HG03103 (cell line): ENCODE data around the gene BMF.
A peak's percentile ranks its signal among the peaks of the same experiment; 100 is the strongest.
"Not testable (repeated sequence)": the region's sequence is repeated elsewhere in the genome, so short reads cannot be mapped to it uniquely, and the experiment has no call there.

ENCODE experiments used
- ATAC-seq: cut with Tn5 transposase; IDR thresholded peaks from one replicate; pipeline ENCODE4 v1.9.1; 2021; ENCODE audit warnings: low read depth; ENCODE audit not compliant: unreplicated experiment

The BMF gene

DNA sequence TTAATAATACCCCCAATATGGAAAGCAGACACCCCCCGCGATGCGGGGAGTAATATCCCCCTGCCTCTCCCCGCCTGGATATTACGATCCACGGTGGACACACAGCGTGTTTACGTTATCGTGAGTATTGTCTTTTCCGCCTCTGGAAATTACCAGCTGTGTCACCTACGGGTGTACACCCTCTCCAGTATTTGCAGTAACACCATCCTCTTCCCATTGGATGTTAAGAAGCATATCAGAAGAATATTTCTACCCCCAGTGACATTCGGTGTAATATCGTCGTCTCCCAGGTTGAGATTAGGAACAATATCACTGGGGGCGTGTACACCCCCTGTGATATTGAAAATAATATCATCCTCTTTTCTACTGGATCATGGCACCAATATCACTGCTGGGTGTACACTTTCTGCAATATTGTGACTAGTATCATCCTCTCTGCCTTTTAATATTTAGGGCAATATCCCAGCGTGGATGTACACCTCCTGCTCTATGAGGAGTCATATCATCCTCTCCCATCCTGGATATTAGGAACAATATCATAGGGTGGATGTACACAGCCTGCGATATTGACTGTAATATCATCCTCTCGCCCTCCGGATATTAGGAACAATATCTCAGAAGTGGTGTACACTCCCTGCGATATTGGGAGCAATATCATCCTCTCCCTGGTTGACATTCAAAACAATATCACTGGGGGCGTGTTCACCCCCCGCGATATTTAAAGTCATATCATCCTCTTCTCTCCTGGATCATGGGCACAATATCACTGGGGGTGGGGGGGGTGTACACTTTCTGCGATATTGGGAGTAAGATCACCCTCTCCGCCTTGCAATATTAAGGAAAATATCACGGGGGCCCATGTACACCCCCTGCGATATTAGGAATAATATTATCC, 20.3 kb upstream of the BMF start:
- no peak for ATAC-seq

- no peak for ATAC-seq
Observed at GRCh38 chr15:40125950-40126349, 17.3 kb upstream of the BMF start.

GRCh38 chr15:40124807-40125285, 16.2 kb upstream of the BMF start:
- not testable (repeated sequence) for ATAC-seq

- ATAC-seq, result not testable (repeated sequence)
Observed at GRCh38 chr15:40124333-40124732, 15.7 kb upstream of the BMF start.

DNA sequence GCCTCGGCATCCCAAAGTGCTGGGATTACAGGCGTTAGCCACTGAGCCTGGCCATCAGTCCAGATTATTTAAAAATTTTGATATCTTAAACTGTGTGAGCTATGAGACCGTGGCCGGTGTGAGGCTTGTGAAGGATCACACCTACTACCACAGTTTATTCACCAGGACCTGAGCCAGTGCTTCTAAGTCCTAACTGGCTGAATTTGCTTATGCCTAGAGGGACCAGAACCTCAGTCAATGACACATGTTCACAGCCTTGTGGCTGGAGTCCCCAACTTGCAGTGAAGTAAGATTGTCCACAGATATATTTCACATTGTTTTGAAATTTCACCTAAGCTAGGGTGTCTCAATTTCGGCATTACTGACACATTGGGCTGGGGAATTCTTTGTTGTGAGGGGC, 15.2 kb upstream of the BMF start:
- not testable (repeated sequence) for ATAC-seq

DNA sequence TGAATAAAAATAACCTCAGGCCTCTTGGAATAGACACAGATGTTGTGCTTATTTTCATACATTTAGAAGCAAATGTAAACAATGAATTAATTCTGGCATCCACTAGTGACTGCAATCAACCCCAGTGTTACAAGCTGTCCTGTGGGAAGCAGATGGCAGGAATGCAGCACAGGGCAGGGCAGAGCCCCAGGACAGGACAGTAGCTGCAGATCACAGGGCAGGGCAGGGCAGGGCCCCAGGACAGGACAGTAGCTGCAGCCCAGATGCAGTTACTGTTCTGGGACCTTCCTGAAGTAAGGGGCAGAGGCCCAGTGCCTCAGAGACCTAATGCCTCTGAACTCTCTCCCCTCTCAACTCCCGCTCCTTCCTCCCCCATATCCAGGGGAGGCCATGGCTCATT, 14.3 kb upstream of the BMF start:
- ATAC-seq, result not testable (repeated sequence)

- no peak for ATAC-seq
Observed at GRCh38 chr15:40121911-40122638, 13.4 kb upstream of the BMF start.

DNA sequence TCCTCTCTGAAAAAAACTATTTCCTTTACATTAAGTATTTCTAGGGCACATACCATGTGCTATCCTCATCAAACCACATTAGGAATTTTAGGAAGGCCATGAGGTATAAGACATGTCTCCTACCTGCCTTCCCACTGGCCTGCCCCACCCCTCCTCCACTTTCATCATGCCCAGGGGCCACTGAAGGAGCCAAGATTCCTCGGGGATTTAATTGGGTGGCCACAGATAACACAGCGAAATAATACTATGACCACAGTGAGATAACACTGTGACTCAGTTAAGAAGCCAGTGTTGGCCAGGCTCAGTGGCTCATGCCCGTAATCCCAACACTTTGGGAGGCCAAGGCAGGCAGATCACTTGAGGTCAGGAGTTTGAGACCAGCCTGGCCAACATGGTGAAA, 9.8 kb upstream of the BMF start:
- no peak for ATAC-seq

- peak; percentile 90 for ATAC-seq
Observed at GRCh38 chr15:40115670-40116093, 7.0 kb upstream of the BMF start.

GRCh38 chr15:40115106-40115505, 6.4 kb upstream of the BMF start:
- not testable (repeated sequence) for ATAC-seq

DNA sequence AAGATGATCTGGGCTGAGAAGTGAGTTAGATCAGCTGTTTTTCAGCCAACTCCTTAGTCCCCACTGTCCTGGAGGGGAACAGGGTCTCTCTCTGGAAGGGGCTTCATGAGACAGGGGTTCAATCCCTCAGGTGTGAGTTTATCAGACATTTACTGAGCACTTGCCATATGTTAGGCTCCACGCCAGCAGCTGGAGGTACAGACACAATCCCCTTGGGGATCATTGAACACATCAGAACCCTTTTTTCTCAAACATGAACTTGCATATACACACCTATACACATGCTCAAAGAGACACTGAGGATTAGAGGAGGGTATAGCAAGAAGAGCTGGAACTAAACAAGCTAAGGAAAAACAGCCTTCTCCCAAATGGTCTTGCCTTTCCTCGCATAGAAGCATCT, 5.5 kb upstream of the BMF start:
- no peak for ATAC-seq

DNA sequence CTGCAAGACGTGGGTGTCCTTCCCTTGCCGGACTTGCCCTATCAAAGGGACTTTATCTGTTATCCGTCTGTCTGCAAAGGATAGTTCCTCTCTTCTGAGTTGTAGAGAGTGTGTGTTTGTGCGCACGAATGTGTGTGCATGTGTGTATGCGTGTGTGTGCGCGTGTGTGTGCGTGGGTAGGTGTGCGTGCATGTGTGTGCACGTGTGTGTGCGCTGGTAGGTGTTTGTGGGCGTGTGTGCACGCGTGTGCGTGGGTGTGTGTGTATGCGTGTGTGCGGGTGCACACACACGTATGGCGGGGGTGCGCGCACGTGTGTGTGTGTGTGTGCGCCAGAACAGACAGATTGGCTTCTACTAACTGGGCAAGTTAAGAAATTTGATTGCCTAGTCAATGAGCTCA, 4.1 kb upstream of the BMF start:
- no peak for ATAC-seq

GRCh38 chr15:40111888-40112287, 3.2 kb upstream of the BMF start:
- ATAC-seq, result no peak

- ATAC-seq, result no peak
Observed at GRCh38 chr15:40110866-40111550, 2.3 kb upstream of the BMF start.

DNA sequence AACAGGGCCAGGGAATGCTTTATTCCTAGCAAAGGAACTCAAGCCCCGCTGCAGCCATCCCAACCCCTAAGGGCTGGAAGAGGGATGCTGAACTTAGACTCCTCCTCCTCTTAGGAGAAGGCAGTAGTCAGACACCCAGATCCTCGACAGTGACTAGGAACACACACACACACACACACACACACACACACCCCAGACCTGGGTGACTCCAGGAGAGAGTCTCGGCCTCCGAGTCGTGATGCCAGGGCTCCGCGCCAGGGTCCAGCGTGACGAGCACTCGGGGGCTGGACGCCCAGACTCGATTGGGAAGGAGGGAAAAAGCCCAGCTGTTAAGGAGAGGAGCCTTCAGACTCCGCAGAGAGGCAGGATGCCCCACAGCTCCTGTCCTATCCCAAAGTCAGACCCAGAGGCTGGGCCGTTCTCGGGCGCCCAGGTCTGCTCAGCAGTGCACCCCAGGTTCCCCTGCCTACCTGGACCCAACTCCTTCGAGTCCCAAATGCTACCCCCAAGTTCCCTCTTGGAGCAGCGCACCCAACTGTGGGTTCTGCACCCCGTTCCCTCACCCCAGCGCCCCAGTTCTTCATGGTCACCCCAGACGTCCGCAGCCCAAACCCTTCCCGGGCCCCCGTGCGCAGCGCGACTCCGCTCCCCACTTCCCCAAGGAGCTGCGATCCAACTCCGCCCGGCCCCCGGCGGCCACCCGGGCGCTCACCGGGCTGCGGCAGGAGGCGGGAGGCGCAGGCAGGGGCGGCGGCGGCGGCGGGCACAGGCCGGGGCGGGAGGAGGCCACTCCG, 421 bp downstream of the BMF start:
- ATAC-seq, result no peak

GRCh38 chr15:40106203-40107161, 2.2 kb downstream of the BMF start:
- ATAC-seq, result peak; percentile 37

GRCh38 chr15:40105517-40106202, 3.0 kb downstream of the BMF start:
- ATAC-seq, result no peak

- no peak for ATAC-seq
Observed at GRCh38 chr15:40104865-40105516, 3.7 kb downstream of the BMF start.
